WI38 (cell line): ENCODE results near the gene RHBDF1.
"Not testable (repeated sequence)": the region's sequence is repeated elsewhere in the genome, so short reads cannot be mapped to it uniquely, and the experiment has no call there.

Experiments
- H3K4me3 ChIP-seq: 2 replicates; pipeline ENCODE4 v1.5.1; 2011; ENCODE audit warnings: low read depth, mild to moderate bottlenecking, control low read depth, low read length
- CTCF ChIP-seq: IDR thresholded peaks from 2 replicates; pipeline ENCODE4 v1.5.1; 2012; ENCODE audit warnings: low read depth, mild to moderate bottlenecking, control low read depth, low read length

Gene RHBDF1

DNA sequence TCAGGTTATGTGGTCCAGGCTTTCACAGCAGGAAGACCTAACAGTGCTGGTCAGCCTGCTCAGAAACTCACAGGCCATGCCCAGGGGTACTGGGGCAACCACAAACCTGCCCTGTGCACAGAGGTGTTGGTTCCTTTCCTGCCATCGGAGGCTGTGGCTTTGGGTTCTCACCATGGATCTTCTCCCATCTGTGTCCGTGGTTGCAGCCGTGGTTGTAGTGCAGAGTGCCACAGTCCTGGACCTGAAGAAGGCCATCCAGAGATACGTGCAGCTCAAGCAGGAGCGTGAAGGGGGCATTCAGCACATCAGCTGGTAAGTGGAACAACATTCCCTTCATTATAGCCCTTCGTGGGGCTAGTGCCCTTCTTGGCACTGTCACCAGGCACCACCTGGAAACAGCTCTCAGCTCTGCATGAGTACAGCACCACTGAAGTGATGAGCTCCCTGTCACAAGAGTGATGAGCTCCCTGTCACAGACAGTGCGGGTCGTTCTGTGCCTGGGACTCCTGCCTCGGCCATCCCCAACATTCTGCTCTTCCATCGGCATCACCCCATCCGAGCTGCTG lies 16.8 kb downstream of the RHBDF1 start:
- no peak overlapping the region for H3K4me3 ChIP-seq
- TF ChIP-seq CTCF: no peak

GRCh38 chr16:54237-54581 lies 18.2 kb downstream of the RHBDF1 start:
- no peak for TF ChIP-seq CTCF
- peak overlapping the region; percentile 79 for H3K4me3 ChIP-seq

GRCh38 chr16:53346-54236 lies 18.8 kb downstream of the RHBDF1 start, which contains the start of the genes POLR3K and SNRNP25:
Gene POLR3K, minus strand, starts transcription at chr16:53608. Its CDS starts 22 bp downstream, at chr16:53586.
Gene SNRNP25, plus strand, starts transcription at chr16:53828. Its CDS starts 189 bp downstream, at chr16:54017.
- no peak for TF ChIP-seq CTCF
- peak within 1 kb of the TSS; percentile 79 for H3K4me3 ChIP-seq

DNA sequence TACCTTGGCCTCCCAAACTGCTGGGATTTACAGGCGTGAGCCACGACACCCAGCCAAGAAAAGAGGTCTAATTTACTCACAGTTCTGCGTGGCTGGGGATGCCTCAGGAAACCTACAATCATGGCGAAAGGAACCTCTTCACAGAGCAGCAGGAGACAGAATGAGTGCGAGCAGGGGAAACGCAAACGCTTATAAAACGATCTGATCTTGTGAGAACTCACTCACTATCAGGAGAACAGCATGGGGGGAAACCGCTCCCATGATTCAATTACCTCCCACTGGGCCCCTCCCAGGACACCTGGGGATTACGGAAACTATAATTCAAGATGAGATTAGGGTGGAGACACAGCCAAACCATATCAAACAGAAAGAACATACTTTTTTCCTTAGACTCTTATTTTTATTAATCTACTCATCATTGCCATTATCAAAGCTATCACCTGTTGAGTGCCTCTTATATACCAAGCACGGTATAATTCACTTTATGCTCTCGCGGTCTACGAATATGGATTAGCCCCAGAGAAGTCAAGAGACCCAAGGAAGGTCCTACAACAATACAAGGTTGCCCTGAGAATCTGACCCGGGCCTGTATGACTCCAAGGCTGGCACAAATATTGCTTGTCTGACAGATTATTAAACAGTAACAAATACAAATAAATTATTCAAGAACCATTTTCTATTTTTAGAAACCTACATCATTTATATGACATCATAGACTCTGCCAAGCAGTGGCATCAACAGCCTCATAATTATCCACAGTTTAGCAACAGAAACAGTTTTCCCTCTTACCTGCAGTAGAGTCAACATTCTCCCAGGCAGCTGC lies 21.5 kb downstream of the RHBDF1 start:
- no peak for TF ChIP-seq CTCF
- no peak overlapping the region for H3K4me3 ChIP-seq

GRCh38 chr16:47234-47633 lies 25.2 kb downstream of the RHBDF1 start:
- H3K4me3 ChIP-seq: no peak overlapping the region
- no peak for TF ChIP-seq CTCF

GRCh38 chr16:46510-46909 lies 25.9 kb downstream of the RHBDF1 start:
- H3K4me3 ChIP-seq: not testable (repeated sequence)

- TF ChIP-seq CTCF: no peak
- H3K4me3 ChIP-seq: no peak overlapping the region
Observed at GRCh38 chr16:45454-45853, 27.0 kb downstream of the RHBDF1 start.
